GM10248 (cell line): Measurements from ENCODE around the gene USF1.

ENCODE experiments used
- CTCF ChIA-PET: fragments of 300-600 bp; sonication (Branson Sonifier 250); formaldehyde crosslinking; extraction: SDS; loops from one replicate; lab custom pipeline; 2021; ENCODE audit warnings: antibody characterized with exemption; lab: Yijun Ruan, JAX
- POLR2A ChIA-PET: fragments of 350-650 bp; sonication (Branson Sonifier 250); formaldehyde crosslinking; extraction: SDS; loops from one replicate; lab custom pipeline; 2020; ENCODE audit warnings: antibody characterized with exemption; lab: Yijun Ruan, JAX
- DNase-seq: peaks from one replicate; pipeline ENCODE4 v3.0.0; 2012; ENCODE audit errors: extremely low spot score
- CTCF ChIP-seq: IDR thresholded peaks from 2 replicates; pipeline ENCODE4 v1.5.1; 2012; ENCODE audit warnings: mild to moderate bottlenecking, low read depth; ENCODE audit errors: extremely low read depth, missing control alignments, control extremely low read depth

Gene USF1

GRCh38 chr1:161054805-161055204 lies 9.0 kb upstream of the USF1 start:
- no peak for DNase-seq
- TF ChIP-seq CTCF = peak; percentile 33
- ChIA-PET POLR2A (interaction anchor here (0.9 kb wide), 1 partner anchor 9 kb away, joined by 3 read pairs; the partner anchor contains the start of gene USF1), CTCF (interaction anchor here (0.8 to 1.6 kb wide), 7 partner anchors 9 to 43 kb away, joined by 3 to 7 read pairs (median 4); partner anchors contain the start of genes KLHDC9 and USF1)

GRCh38 chr1:161054232-161054631 lies 8.5 kb upstream of the USF1 start:
- TF ChIP-seq CTCF = no peak
- ChIA-PET POLR2A (interaction anchor here (0.9 kb wide), 1 partner anchor 9 kb away, joined by 3 read pairs; the partner anchor contains the start of gene USF1), CTCF (interaction anchor here (0.8 to 1.6 kb wide), 6 partner anchors 8 to 44 kb away, joined by 3 to 7 read pairs (median 4); partner anchors contain the start of genes KLHDC9 and USF1)
- DNase-seq = no peak

- POLR2A ChIA-PET = no interaction called here
- CTCF ChIA-PET = no interaction called here
Measured at GRCh38 chr1:161052899-161053298, 7.1 kb upstream of the USF1 start.

GRCh38 chr1:161051219-161051618 lies 5.4 kb upstream of the USF1 start:
- ChIA-PET CTCF (interaction anchor here (1.0 to 2.7 kb wide), 3 partner anchors 8 to 20 kb away, joined by 3 to 8 read pairs (median 5); no protein-coding TSS in a partner anchor), POLR2A (interaction anchor here (0.6 kb wide), 1 partner anchor 16 kb away, joined by 3 read pairs; no protein-coding TSS in a partner anchor)
- DNase-seq = no peak
- TF ChIP-seq CTCF = no peak

More at GRCh38 chr1:161052899-161053298, 7.1 kb upstream of the USF1 start:
- DNase-seq = no peak
- TF ChIP-seq CTCF = no peak

GRCh38 chr1:161048949-161049722 lies 3.4 kb upstream of the USF1 start:
- no peak for TF ChIP-seq CTCF
- no peak for DNase-seq
- ChIA-PET POLR2A (no interaction called here), CTCF (interaction anchor here (2.7 kb wide), 1 partner anchor 23 kb away, joined by 8 read pairs; no protein-coding TSS in a partner anchor)
